HG02623 (cell line): ENCODE data around the gene TRIM14.
A peak's percentile ranks its signal among the peaks of the same experiment; 100 is the strongest.
"Not testable (repeated sequence)": the region's sequence is repeated elsewhere in the genome, so short reads cannot be mapped to it uniquely, and the experiment has no call there.

Source experiments
- ATAC-seq: cut with Tn5 transposase; IDR thresholded peaks from one replicate; pipeline ENCODE4 v1.9.1; 2021; ENCODE audit warnings: moderate library complexity; ENCODE audit not compliant: unreplicated experiment

TRIM14 gene

GRCh38 chr9:98108531-98109031, 10.4 kb downstream of the TRIM14 start:
- ATAC-seq, result peak; percentile 66

- no peak for ATAC-seq
Measured at GRCh38 chr9:98107926-98108325, 11.1 kb downstream of the TRIM14 start.

GRCh38 chr9:98105006-98105405, 14.0 kb downstream of the TRIM14 start:
- no peak for ATAC-seq

GRCh38 chr9:98104445-98104881, 14.6 kb downstream of the TRIM14 start:
- no peak for ATAC-seq

- ATAC-seq, result peak; percentile 93
Measured at GRCh38 chr9:98101868-98102273, 17.2 kb downstream of the TRIM14 start.

DNA sequence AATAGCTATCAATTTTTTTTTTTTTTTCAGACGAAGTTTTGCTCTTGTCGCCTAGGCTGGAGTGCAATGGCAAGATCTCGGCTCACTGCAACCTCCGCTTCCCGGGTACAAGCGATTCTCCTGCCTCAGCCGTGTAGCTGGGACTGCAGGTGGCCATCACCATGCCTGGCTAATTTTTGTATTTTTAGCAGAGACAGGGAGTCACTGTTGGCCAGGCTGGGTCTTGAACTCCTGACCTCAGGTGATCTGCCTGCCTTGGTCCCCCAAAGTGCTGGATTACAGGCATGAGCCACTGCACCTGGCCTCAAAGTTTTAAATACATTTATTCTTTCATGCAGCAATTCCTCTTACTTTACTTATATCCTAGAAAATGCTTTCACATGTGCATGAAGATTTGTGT, 17.6 kb downstream of the TRIM14 start:
- no peak for ATAC-seq

- no peak for ATAC-seq
Measured at GRCh38 chr9:98100456-98100855, 18.6 kb downstream of the TRIM14 start.

- ATAC-seq, result no peak
Measured at GRCh38 chr9:98099898-98100297, 19.1 kb downstream of the TRIM14 start.

DNA sequence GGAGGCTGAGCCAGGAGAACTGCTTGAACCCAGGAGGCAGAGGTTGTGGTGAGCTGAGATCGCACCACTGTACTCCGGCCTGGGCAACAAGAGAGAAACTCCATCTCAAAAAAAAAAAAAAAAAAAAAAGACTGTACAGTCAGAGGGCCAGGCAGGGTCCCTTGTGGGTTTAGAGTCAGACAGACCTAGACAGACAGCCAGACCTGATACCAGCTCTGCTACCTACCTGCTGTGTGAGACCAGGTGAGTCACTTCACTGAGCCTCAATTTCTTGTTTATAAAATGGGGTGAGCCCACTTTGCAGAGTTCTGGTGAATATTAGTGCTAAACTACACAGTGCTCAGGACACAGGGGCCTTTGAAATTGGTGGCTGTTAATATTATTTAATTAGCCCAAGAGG, 19.7 kb downstream of the TRIM14 start:
- ATAC-seq, result no peak

DNA sequence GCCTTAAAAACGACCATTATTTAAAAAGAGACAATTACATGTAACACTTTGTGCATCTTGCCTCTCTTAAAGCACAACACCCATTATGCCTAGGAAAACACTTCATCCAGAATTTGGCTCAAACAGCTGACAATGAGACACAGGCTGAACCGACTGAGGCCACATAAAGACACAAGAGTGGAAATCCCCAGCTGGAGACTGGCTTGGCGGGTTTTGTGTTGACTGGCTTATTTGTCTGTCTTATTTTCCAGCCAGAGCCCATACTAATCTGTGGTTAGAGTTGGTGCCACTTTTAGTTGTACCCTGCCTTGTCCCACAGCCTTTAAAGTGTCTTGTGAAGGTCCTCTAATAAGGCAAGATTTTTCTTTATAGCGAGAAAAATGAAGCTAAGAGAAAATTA, 21.2 kb downstream of the TRIM14 start:
- ATAC-seq, result no peak

DNA sequence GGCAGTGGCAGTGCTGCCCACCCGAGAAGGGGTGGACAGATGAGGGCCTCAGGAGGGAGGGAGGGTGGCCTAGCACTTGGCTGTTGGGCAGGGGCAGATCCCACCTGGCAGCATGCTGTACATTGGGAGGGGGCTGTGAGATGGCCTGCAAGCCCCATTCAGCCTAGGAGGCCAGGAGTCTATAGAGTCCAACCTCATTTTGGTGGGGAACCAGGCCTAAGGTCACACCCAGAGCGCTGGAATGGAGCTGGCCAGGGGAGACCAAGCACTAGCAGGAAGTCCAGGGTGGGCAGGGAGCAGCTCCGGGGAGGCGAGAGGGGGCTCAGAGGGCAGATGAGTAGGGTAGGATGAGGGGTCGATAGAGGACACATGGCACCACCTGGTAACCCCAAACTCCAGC, 22.9 kb downstream of the TRIM14 start:
- no peak for ATAC-seq

DNA sequence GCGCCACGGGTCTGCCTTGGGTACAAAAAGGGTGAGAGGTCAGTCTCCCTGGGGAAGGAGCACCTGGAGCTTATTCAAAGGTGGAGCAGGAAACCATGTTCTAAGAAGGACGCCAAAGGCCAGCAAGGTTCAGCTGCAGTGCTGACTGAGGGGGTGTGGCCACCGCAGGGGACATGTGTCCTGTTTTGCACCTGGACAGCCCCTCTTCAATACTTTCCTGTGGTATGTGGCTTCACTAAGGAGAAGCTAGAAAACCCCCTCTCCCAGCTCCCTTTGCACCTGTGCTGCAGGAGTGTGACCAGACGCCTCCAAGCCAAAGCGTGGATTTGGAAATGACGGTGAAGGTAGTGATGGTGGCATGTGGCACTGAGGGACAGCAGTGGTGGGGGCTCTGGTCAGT, 23.6 kb downstream of the TRIM14 start:
- no peak for ATAC-seq

DNA sequence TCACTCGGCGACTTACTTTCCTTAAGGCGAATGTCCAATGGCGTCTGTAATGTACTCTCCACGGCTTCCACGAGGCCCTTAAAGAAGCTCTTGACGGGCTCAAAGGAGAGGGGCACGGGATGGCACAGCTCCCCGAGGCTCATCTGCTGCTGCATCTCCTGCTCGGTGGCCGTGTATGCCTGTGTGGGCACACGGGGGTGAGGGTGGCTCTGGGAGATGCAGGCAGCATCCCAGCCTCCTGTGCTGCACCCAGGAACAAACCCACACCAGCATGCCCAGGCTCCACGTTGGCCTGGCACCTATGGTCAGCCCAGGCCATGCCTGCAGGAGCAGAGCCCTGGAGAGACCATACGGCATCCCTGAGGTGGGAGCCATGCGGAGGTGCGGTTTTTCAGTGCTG, 24.2 kb downstream of the TRIM14 start:
- no peak for ATAC-seq

DNA sequence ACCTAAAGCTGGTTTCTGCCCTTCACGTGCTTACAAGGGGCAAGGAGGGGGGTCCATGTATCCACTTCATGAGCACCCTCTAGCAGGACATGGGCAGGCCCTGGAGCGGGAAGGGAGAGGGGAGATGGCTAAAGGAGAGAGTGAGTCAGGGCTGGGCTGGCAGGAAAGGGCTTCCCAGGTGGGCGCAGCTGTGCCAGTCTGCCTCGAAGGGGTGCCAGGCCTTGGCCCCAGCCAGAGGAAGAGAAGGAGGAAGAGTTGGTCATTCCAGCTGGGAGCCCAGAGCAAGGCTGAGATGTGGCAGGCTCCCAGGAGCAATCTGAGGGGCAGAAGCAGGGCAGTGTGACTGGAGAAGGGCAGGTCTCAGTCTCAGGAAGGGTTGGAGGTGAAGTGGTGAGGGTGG, 24.7 kb downstream of the TRIM14 start:
- ATAC-seq, result no peak

DNA sequence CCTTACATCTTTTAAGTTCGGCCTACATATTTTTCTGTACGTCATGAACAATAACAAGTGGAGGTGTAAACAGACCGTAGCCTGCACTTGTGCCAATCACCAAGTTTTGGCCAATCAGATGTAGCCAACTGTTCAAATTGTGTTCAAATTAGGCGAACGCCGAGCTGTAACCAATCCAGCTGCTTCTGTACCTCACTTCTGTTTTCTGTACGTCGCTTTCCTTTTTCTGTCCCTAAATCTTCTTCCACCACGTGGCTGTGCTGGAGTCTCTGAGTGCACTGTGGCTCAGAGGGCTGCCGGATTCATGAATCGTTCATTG, 26.4 kb downstream of the TRIM14 start:
- ATAC-seq, result no peak

GRCh38 chr9:98091735-98092612, 27.0 kb downstream of the TRIM14 start:
- no peak for ATAC-seq

DNA sequence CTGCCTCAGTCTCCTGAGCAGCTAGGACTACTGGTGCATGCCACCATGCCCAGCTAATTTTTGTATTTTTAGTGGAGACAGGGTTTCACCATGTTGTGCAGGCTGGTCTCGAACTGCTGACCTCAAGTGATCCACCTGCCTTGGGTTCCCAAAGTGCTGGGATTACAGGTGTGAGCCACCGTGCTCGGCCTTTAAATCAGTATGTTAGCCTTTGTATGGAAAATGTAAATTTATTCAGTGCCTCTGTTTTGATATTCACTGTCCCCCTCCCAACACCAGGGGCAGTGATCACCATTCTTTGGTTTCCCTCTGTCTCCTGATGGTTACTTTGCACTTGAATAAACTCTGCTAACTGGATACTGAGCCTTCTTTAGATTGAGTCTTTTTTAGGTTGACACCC, 28.3 kb downstream of the TRIM14 start:
- ATAC-seq, result not testable (repeated sequence)

- ATAC-seq, result no peak
Measured at GRCh38 chr9:98087420-98088354, 31.3 kb downstream of the TRIM14 start.

DNA sequence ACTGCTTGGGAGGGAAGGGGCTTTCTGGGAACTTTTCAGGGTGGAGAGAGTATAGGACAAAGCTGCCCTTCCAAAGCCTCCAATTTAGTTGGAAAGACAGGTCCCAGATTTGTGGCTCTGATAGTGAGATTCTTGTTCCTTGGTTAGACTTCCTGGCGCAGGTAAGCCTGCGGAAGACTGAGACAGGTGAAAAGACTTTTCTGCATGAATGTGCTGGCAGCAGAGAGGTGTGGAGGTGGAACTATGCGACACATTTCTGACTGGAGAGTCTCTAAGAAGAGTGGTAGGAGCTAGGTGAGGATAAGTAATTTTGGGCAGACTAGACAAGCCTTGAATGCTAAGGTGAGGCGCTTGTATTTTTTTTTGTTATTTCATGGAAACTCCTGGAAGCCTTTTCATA, 32.6 kb downstream of the TRIM14 start:
- no peak for ATAC-seq

DNA sequence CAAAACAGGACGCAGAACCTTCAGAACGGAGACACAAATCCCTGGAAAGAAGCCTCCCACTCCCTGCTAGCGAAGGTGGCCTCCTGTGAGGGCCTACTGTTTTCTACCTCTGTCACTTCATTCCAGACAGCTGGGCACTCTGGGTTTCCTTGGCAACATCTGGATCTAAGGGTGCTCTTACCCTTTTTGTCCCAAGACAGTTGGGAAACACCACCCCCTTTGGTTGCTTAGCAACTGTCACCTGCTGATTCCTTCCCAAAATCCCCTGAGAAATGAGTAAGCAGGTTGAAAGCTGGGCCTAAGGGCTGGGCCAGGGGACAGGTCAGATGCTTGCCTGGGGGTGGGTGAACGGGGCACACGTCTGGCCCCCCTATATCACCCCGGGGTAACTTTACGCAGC, 33.1 kb downstream of the TRIM14 start:
- ATAC-seq, result no peak

GRCh38 chr9:98085058-98085457, 34.0 kb downstream of the TRIM14 start:
- no peak for ATAC-seq

- no peak for ATAC-seq
Measured at GRCh38 chr9:98084396-98084795, 34.6 kb downstream of the TRIM14 start.
